Lower leg skin (tissue), 4 donors: ENCODE results near the gene CALR3. TPM values are rescaled to one million over a fixed set of nuclear protein-coding genes. Genes with fewer than 3 reads are reported as not detected.

Experiments used
- DNase-seq, 2 donors: peaks; one replicate each; pipeline ENCODE4 v3.0.0-alpha.2; 2019; ENCODE audit warnings: low spot score in 2 of 2
- H3K4me3 ChIP-seq: fragments of 200-600 bp; sonication (generic); 2 replicates; pipeline ENCODE4 v1.5.1; 2017; ENCODE audit warnings: mild to moderate bottlenecking, low read depth; ENCODE audit not compliant: poor library complexity, severe bottlenecking
- POLR2A ChIP-seq, 2 donors: fragments of 450-650 bp; IDR thresholded peaks; one replicate each; pipeline ENCODE4 v1.6.1; 2016 to 2017; ENCODE audit warnings: antibody characterized with exemption in 2 of 2, mild to moderate bottlenecking in 1 of 2, moderate library complexity in 1 of 2
- WGBS, 2 donors: methylation state at CpG; one replicate each; pipeline ENCODE4 v1.1.5; 2018; 5-methylcytosine and 5-hydroxymethylcytosine counted together
- intact Hi-C: fragments of 100-400 bp; cut with DNase I; formaldehyde crosslinking; loops from one replicate; pipeline ENCODE4 v1.15.0; 2023; ENCODE audit warnings: low total_unique reads
- total RNA-seq, 4 donors: library from RNA; depleted of rRNA; stranded (reverse); fragments of >200 nt; gene quantifications; one replicate each; pipeline ENCODE4 v1.1.0, GENCODE V29; 2016
- TF ChIP-seq, protein P1 (sequence below), 3 donors: fragments of 450-650 bp; IDR thresholded peaks; one replicate each; pipeline ENCODE4 v1.5.1; 2016; ENCODE audit warnings: antibody characterized with exemption in 3 of 3, mild to moderate bottlenecking in 3 of 3, moderate library complexity in 2 of 3

Gene CALR3
- total RNA-seq, 4 donors from 2014 or later = not detected

DNA sequence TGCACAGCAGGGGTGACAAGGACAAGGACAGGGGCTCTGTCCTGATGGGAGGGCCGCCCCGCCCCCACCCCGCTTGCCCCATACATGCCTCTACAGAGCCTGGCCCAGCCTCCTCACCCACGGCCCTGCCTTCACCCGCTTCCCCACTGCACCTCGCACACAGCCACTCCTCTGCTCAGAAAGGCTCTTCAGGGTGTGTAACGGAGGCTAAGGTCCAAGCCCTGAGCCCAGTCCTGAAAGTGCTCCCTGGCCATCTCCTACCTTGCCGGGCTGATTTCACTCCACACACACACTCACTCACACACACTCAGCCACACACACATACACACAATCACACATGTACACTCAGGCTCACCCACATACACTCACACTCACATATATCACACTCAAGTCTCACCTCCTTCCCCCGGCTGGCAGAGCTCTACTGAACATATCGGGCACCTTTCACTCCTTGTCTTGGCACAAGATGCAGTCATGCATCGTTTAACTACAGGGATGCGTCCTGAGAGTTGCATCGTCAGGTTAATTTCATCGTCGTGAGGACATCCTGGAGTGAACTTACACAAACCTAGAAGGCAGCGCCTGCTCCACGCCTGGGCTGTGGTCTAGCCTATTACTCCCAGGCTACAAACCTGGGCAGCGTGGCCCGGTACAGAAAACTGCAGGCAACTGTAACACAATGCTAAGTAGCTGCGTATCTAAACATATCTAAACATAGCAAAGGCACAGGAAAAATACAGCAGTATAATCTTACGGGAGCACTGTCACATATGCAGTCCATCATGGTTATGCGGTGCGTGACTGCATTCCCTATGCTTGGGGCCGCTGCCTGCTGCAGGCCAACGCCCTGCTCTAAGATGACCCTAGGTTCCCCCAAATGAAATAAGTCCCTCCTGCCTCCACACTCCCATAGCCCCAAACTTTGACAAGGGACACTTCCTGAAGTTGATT is 37.3 kb downstream of the CALR3 start:
- no peak overlapping the region for H3K4me3 ChIP-seq
- 57 to 60% methylated on average over 25 of the region's 25 CpGs for WGBS, 2 donors
- DNase-seq = no peak
- TF ChIP-seq POLR2A (IDR thresholded peaks at IDR 0.05) = no peak
- TF ChIP-seq, protein P1, sequence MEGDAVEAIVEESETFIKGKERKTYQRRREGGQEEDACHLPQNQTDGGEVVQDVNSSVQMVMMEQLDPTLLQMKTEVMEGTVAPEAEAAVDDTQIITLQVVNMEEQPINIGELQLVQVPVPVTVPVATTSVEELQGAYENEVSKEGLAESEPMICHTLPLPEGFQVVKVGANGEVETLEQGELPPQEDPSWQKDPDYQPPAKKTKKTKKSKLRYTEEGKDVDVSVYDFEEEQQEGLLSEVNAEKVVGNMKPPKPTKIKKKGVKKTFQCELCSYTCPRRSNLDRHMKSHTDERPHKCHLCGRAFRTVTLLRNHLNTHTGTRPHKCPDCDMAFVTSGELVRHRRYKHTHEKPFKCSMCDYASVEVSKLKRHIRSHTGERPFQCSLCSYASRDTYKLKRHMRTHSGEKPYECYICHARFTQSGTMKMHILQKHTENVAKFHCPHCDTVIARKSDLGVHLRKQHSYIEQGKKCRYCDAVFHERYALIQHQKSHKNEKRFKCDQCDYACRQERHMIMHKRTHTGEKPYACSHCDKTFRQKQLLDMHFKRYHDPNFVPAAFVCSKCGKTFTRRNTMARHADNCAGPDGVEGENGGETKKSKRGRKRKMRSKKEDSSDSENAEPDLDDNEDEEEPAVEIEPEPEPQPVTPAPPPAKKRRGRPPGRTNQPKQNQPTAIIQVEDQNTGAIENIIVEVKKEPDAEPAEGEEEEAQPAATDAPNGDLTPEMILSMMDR (IDR thresholded peaks at IDR 0.05) = no peak
- intact Hi-C loops = no loop called here

DNA sequence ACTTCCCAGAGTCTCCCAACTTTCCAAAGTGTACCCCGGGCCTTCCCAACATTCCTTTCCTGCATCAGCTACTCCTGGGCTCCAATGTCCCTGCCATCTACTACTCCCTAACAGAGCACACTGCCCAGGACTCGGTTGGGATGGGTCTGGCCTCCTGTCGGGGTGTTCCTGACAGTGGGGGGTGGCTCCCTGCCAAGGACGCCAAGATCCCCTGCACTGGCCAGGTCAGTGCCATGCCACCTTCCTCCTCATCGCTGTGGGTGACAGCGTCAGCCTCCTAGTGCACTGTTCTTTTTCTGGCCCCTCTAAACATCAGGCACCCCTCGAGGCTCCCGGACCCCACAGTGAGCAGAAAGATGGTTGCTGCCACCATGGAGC is 38.0 kb downstream of the CALR3 start:
- H3K4me3 ChIP-seq = no peak overlapping the region
- no peak for DNase-seq
- no peak for TF ChIP-seq POLR2A (IDR thresholded peaks at IDR 0.05)
- TF ChIP-seq, protein P1 (IDR thresholded peaks at IDR 0.05) = no peak
- WGBS, 2 donors = 49 to 51% methylated on average over 8 of the region's 8 CpGs
- intact Hi-C loops = no loop called here

DNA sequence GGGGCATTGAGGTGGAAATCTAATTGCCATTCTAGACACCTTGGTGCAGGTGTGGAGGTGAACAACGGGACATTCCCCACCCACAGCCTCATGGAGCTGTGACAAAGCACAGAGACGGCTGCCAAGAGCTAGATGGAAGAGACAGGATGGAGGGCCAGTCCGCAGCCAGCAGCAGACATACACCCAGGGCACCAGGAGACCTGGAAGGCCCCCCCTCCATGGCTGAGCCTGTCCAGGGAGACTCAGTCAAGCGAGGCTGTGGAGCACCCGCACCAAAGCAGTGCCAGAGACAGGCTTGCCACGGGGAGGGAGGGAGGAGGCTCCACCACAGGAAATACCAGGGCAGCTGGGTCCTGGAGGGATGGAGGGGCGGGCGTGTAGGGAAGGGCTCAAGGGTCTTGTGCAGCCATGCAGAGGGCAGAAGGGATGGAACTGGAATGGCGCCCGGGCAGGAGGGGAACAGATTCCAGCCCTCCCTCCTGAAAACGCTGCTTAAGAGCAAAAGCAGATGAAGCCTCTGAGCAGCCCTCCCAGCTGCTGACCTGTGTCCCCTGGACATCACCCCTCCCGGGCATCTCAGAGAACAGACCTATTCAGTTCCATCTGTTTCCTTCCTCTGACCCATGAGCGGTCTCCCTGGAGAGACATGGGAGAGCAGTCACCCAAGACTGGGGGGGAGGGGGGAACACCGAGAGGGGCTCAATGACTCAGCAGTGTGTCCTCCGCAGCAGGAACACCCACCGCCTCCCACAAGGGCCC is 38.6 kb downstream of the CALR3 start:
- WGBS, 2 donors = 15 to 18% methylated on average over 13 to 14 of the region's 16 CpGs
- no peak for TF ChIP-seq POLR2A (IDR thresholded peaks at IDR 0.05)
- TF ChIP-seq, protein P1 (IDR thresholded peaks at IDR 0.05) = no peak
- peak in 1 of 2 donors; percentile 90 for DNase-seq
- intact Hi-C loops = no loop called here
- H3K4me3 ChIP-seq = no peak overlapping the region

DNA sequence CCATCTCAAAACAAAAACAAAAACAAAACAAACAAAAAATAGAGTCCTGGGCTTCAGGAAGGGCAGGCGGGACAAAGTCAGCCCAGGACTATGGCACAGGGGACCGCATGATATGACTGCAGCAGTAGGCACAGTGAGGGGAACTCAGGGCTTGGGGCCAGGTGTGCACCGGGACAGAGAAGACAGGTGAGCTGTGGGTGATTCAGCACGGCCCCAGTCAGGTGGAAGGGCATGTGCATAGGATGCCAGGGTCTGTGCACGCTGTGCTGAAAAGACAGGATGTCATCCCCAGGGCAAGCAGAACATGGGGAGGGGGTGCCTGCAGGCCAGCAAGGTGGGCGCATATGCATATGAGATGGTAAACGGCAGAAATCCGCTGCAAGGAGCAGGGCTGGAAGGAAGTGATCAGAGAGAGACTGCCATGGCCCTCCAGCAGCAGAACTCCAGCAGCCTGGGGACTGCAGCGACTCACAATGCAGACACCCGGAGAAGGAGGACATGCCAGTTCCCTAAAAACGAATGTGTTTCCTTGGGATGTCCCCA is 39.2 kb downstream of the CALR3 start:
- DNase-seq = no peak
- H3K4me3 ChIP-seq = no peak overlapping the region
- TF ChIP-seq, protein P1 (IDR thresholded peaks at IDR 0.05) = no peak
- TF ChIP-seq POLR2A (IDR thresholded peaks at IDR 0.05) = no peak
- WGBS, 2 donors = 43 to 45% methylated on average over 11 of the region's 11 CpGs
- intact Hi-C loops = no loop called here

DNA sequence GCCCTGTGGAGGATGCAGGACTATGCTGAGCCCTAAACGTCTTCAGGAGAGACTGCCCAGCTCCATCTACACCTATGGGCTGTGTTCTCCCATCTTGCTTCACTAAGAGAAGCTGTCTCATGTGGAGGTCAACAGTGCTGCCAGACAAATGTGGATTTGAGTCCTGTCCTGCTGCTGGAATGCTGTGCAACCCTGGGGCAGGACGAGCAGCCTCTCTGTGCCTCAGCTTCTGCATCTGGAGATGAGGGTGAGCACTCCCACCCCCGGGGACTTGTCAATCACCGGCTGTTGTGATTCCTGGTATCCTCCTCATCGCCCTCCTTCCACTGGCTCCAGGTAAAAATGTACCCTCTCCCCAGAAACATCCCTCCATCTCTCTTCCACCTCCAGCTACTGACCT is 40.5 kb downstream of the CALR3 start:
- DNase-seq = no peak
- no peak overlapping the region for H3K4me3 ChIP-seq
- WGBS, 2 donors = 94 to 96% methylated on average over 5 of the region's 5 CpGs
- intact Hi-C loops = no loop called here
- TF ChIP-seq, protein P1 (IDR thresholded peaks at IDR 0.05) = no peak
- no peak for TF ChIP-seq POLR2A (IDR thresholded peaks at IDR 0.05)
